ENCODE measurements around the gene M1AP.

M1AP gene

DNA sequence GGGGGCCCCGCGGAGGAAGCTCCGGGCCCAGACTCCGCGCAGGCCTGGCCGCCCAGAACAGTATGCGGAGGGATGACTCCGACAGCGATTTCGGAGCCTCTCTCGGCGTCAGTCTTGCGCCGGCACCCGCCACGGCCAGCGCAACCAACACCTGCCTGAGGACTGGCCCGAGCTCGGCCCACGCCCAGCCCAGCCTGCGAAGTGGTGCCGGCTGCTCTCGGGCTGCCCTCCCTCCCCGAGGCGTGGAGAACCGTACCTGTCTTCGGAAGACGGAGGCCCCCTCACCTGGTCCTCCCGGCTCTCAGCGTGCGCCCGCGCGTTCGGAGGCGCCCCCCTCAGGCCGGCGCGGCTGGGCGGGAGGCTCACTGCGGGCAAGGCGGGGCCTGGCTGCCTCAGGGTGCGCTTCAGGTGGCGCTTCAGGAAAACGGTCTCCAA is at the start of gene M1AP:
M1AP (minus strand) TSS at position 322 of the 435 bp plus-strand sequence. CDS start 8,055 bp downstream, outside the sequence.
- TF ChIP-seq, protein P1, sequence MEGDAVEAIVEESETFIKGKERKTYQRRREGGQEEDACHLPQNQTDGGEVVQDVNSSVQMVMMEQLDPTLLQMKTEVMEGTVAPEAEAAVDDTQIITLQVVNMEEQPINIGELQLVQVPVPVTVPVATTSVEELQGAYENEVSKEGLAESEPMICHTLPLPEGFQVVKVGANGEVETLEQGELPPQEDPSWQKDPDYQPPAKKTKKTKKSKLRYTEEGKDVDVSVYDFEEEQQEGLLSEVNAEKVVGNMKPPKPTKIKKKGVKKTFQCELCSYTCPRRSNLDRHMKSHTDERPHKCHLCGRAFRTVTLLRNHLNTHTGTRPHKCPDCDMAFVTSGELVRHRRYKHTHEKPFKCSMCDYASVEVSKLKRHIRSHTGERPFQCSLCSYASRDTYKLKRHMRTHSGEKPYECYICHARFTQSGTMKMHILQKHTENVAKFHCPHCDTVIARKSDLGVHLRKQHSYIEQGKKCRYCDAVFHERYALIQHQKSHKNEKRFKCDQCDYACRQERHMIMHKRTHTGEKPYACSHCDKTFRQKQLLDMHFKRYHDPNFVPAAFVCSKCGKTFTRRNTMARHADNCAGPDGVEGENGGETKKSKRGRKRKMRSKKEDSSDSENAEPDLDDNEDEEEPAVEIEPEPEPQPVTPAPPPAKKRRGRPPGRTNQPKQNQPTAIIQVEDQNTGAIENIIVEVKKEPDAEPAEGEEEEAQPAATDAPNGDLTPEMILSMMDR (conservative IDR thresholded peaks at IDR 0.05; ENCODE audit: low read length): no peak
- H3K4me3 ChIP-seq (ENCODE audit: low read length): no peak within 1 kb of the TSS
- no peak for DNase-seq (ENCODE audit: low read depth)

DNA sequence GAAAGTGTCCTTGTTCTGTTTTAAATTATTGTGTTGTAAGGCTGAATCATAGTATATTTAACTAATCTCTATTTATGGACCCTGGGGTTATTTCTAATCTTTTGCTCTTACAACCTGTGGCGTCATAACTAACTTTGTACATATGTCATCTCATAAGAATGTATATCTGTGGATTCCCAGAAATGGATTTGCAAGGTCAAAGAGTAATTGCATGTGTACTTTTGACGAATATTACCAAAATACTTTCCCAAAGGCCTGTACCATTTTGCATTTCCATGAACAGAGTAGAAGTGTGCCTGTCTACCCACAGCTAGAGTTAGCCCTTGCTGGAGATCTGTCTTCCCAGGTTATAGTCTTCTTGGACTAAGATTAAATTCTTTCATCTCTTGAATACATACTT is 48.7 kb upstream of the M1AP start:
- TF ChIP-seq, protein P1 (conservative IDR thresholded peaks at IDR 0.05; ENCODE audit: low read length): no peak
- peak; percentile 35 for DNase-seq (ENCODE audit: low read depth)
- no peak overlapping the region for H3K4me3 ChIP-seq (ENCODE audit: low read length)

GRCh38 chr2:74695663-74696062 is 47.5 kb upstream of the M1AP start:
- no peak overlapping the region for H3K4me3 ChIP-seq (ENCODE audit: low read length)
- no peak for DNase-seq (ENCODE audit: low read depth)
- TF ChIP-seq, protein P1 (conservative IDR thresholded peaks at IDR 0.05; ENCODE audit: low read length): no peak

GRCh38 chr2:74694281-74694680 is 46.2 kb upstream of the M1AP start:
- no peak overlapping the region for H3K4me3 ChIP-seq (ENCODE audit: low read length)
- TF ChIP-seq, protein P1 (conservative IDR thresholded peaks at IDR 0.05; ENCODE audit: low read length): no peak
- DNase-seq (ENCODE audit: low read depth): no peak

DNA sequence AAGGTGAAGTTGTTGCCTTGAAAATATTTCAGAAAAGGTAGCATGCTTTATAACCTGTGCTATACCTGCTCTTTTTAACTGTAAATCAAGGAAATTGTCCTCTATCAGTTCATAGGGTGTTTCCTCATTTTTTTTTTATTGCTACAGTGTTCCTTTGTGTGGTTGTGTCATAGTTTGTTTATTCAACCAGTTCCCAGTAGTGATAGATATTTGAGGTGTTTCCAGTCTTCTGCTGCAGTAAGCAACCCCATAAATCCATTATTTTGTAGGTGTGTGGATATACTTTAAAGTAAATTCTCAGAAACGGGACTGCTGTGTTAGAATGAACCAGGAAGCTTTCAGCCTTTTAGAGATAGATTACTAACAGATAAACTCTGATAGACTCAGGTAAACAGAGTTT is 45.5 kb upstream of the M1AP start:
- no peak overlapping the region for H3K4me3 ChIP-seq (ENCODE audit: low read length)
- TF ChIP-seq, protein P1 (conservative IDR thresholded peaks at IDR 0.05; ENCODE audit: low read length): no peak
- DNase-seq (ENCODE audit: low read depth): no peak

DNA sequence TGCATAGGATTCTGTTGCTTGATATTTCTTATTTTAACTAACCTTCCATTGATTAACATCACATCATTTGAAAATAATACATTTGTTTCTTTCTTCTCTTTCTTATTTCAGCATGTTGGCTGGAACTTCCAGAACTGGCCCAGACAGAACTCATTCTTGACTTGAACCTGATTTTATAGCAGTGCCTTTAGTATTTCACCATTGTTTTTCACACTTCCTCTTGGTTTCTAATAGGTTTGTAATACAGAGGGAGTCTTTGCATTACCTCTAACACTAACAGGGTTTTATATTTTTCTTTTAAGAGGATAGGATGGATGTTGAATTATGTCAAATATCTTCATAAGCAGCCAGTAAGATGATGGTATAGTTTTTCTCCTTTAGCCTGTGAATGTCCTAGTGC is 45.1 kb upstream of the M1AP start:
- H3K4me3 ChIP-seq (ENCODE audit: low read length): no peak overlapping the region
- no peak for DNase-seq (ENCODE audit: low read depth)
- TF ChIP-seq, protein P1 (conservative IDR thresholded peaks at IDR 0.05; ENCODE audit: low read length): no peak

DNA sequence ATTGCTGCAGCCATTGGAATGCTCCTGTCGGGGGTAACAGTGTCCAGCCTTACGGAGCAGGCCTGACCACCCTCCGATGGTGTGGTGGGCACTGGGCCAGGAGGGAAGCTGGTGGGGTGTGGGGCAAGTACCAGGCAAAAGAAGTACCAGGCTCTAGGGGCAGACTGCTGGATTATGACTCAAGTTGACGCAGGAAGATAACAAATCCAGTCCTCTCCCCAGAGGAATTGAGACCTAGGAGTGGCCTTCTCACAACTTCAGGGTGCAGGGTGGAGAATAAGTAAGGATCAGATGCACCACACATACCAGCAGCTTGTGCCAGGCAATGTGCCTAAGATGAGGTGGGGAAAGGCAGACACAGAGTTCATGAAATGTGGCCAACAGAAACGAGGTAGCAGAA is 43.8 kb upstream of the M1AP start:
- TF ChIP-seq, protein P1 (conservative IDR thresholded peaks at IDR 0.05; ENCODE audit: low read length): no peak
- H3K4me3 ChIP-seq (ENCODE audit: low read length): no peak overlapping the region
- no peak for DNase-seq (ENCODE audit: low read depth)

All from AG10803 (cell line).